CD4-positive, alpha-beta T cell treated with Interleukin-4 for 1 hour (primary cell): ENCODE data around the gene STMND1.

Experiments
- DNase-seq, 2 donors: peaks; one replicate each; pipeline ENCODE4 v3.0.0-alpha.2; 2020 to 2022

Gene STMND1

GRCh38 chr6:17167327-17167979 is 65.6 kb downstream of the STMND1 start:
- no peak for DNase-seq

GRCh38 chr6:17169291-17169690 is 67.4 kb downstream of the STMND1 start:
- no peak for DNase-seq

GRCh38 chr6:17169711-17170110 is 67.9 kb downstream of the STMND1 start:
- no peak for DNase-seq

- DNase-seq: no peak
Observed at GRCh38 chr6:17172836-17173470, 71.1 kb downstream of the STMND1 start.

GRCh38 chr6:17178326-17178725 is 76.5 kb downstream of the STMND1 start:
- no peak for DNase-seq

- no peak for DNase-seq
Observed at GRCh38 chr6:17178754-17179529, 77.1 kb downstream of the STMND1 start.

GRCh38 chr6:17179530-17180073 is 77.8 kb downstream of the STMND1 start:
- DNase-seq: no peak
